ENCODE measurements around the gene ANKHD1.

ANKHD1 gene

DNA sequence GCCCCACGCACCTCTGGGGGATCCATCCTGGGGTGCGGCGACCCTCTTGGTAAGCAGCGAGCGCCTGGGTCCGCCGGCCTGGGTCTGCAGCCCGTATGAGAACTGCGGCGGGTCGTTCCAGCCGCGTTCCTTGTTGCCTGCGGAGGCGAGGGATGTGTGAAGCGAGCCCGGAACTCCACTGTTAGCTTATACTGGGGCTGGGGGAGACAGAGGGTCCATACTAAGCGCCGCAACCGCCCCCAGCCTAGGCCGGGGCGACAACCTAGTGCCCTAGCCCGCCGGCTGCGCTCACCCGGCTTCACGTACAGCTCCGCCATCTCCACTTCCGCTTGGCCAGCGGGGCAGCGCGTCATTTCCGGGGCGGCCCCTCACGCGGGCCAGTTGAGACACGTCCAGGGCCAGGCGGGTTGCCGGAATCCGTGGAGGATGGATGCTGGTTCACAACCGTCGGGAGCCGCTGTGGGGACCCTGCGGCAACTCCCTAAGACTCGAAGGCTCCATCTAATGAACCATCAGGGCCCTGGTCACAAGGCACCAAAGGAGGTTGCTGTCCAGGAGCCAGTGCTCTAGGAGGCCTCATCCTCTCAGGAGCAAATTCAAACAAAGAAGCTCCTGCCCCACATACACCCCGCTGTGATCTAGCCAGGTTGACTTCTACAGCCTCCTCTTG is 155.6 kb downstream of the ANKHD1 start, which contains the start of gene SRA1 (continued):
- TF ChIP-seq ZNF639 (tag by site-specific recombination; IDR thresholded peaks at IDR 0.05) (peak; percentile 53; the same call in 1 of the 2 replicates), PRDM10 (tag by site-specific recombination; IDR thresholded peaks at IDR 0.05) (peak; percentile 39; the same call in 1 of the 2 replicates), ZNF24 (tag by site-specific recombination; IDR thresholded peaks at IDR 0.05) (no peak; the same call in 1 of the 2 replicates), HOXA7 (CRISPR knock-in tag; IDR thresholded peaks at IDR 0.05; ENCODE audit: borderline replicate concordance) (no peak), ZXDB (tag by site-specific recombination; IDR thresholded peaks at IDR 0.05) (peak; percentile 93), ZNF776 (tag by site-specific recombination; IDR thresholded peaks at IDR 0.05; ENCODE audit: borderline replicate concordance) (no peak), ZNF837 (tag by site-specific recombination; IDR thresholded peaks at IDR 0.05) (no peak), KLF10 (tag by site-specific recombination; IDR thresholded peaks at IDR 0.05) (no peak), KLF16 (tag by site-specific recombination; IDR thresholded peaks at IDR 0.05) (peak; percentile 75; the same call in 1 of the 2 replicates), ZNF404 (tag by site-specific recombination; IDR thresholded peaks at IDR 0.05) (no peak), ZNF19 (tag by site-specific recombination; IDR thresholded peaks at IDR 0.05; ENCODE audit: low read depth) (no peak), ZNF248 (tag by site-specific recombination; IDR thresholded peaks at IDR 0.05) (no peak), ZNF768 (tag by site-specific recombination; IDR thresholded peaks at IDR 0.05) (no peak), ZNF843 (tag by site-specific recombination; IDR thresholded peaks at IDR 0.05) (0 out of 2 replicates have a peak, but pooled peaks have one; percentile 51), YY2 (tag by site-specific recombination; IDR thresholded peaks at IDR 0.05) (peak; percentile 76), ZNF202 (tag by site-specific recombination; IDR thresholded peaks at IDR 0.05; ENCODE audit: borderline replicate concordance) (no peak), ZBTB7A (tag by site-specific recombination; IDR thresholded peaks at IDR 0.05; ENCODE audit: low read depth) (no peak), ZNF544 (tag by site-specific recombination; IDR thresholded peaks at IDR 0.05) (no peak), ZNF600 (tag by site-specific recombination; IDR thresholded peaks at IDR 0.05) (peak; percentile 72), REST (tag by site-specific recombination; IDR thresholded peaks at IDR 0.05) (peak; percentile 86), KLF8 (tag by site-specific recombination; IDR thresholded peaks at IDR 0.05) (peak; percentile 68; the same call in 1 of the 2 replicates), INSM2 (tag by site-specific recombination; IDR thresholded peaks at IDR 0.05) (peak; percentile 79)
- TF ChIP-seq, protein P1, sequence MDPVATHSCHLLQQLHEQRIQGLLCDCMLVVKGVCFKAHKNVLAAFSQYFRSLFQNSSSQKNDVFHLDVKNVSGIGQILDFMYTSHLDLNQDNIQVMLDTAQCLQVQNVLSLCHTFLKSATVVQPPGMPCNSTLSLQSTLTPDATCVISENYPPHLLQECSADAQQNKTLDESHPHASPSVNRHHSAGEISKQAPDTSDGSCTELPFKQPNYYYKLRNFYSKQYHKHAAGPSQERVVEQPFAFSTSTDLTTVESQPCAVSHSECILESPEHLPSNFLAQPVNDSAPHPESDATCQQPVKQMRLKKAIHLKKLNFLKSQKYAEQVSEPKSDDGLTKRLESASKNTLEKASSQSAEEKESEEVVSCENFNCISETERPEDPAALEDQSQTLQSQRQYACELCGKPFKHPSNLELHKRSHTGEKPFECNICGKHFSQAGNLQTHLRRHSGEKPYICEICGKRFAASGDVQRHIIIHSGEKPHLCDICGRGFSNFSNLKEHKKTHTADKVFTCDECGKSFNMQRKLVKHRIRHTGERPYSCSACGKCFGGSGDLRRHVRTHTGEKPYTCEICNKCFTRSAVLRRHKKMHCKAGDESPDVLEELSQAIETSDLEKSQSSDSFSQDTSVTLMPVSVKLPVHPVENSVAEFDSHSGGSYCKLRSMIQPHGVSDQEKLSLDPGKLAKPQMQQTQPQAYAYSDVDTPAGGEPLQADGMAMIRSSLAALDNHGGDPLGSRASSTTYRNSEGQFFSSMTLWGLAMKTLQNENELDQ (tag by site-specific recombination; IDR thresholded peaks at IDR 0.05; ENCODE audit: low read depth) = no peak
- TF ChIP-seq, protein P2, sequence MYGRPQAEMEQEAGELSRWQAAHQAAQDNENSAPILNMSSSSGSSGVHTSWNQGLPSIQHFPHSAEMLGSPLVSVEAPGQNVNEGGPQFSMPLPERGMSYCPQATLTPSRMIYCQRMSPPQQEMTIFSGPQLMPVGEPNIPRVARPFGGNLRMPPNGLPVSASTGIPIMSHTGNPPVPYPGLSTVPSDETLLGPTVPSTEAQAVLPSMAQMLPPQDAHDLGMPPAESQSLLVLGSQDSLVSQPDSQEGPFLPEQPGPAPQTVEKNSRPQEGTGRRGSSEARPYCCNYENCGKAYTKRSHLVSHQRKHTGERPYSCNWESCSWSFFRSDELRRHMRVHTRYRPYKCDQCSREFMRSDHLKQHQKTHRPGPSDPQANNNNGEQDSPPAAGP (tag by site-specific recombination; IDR thresholded peaks at IDR 0.05) = 0 out of 2 replicates have a peak, but pooled peaks have one; percentile 27
- TF ChIP-seq, protein P3, sequence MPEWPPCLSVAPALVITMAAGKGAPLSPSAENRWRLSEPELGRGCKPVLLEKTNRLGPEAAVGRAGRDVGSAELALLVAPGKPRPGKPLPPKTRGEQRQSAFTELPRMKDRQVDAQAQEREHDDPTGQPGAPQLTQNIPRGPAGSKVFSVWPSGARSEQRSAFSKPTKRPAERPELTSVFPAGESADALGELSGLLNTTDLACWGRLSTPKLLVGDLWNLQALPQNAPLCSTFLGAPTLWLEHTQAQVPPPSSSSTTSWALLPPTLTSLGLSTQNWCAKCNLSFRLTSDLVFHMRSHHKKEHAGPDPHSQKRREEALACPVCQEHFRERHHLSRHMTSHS (tag by site-specific recombination; IDR thresholded peaks at IDR 0.05) = no peak

All from HEK293 (cell line).